Activated CD4-positive, alpha-beta T cell treated with anti-CD3 and anti-CD28 coated beads, Interleukin-2, Interleukin-4, amounts not matched to agents 100 ng/mL and 50 ng/mL, durations not matched to agents 16 hours and 8 hours (primary cell): ENCODE data around the gene TRRAP.
"Not testable (repeated sequence)": the region's sequence is repeated elsewhere in the genome, so short reads cannot be mapped to it uniquely, and the experiment has no call there.

Source experiments
- DNase-seq: peaks from one replicate; pipeline ENCODE4 v3.0.0-alpha.2; 2020; ENCODE audit warnings: low spot score

Gene TRRAP

GRCh38 chr7:98866765-98867164 is 11.6 kb upstream of the TRRAP start:
- DNase-seq = no peak

GRCh38 chr7:98868450-98868849 is 9.9 kb upstream of the TRRAP start:
- DNase-seq = no peak

- no peak for DNase-seq
Measured at GRCh38 chr7:98869027-98869596, 9.2 kb upstream of the TRRAP start.

GRCh38 chr7:98869597-98870120 is 8.7 kb upstream of the TRRAP start, which contains the start of gene TMEM130:
Gene TMEM130, minus strand, starts transcription at chr7:98870014. Its CDS starts 153 bp downstream, at chr7:98869861.
- no peak for DNase-seq

- peak; percentile 49 for DNase-seq
Measured at GRCh38 chr7:98870121-98870651, 8.1 kb upstream of the TRRAP start.

GRCh38 chr7:98870807-98871491 is 7.4 kb upstream of the TRRAP start:
- DNase-seq = no peak

GRCh38 chr7:98872328-98872924 is 5.9 kb upstream of the TRRAP start:
- DNase-seq = peak; percentile 28

GRCh38 chr7:98873610-98874009 is 4.7 kb upstream of the TRRAP start:
- not testable (repeated sequence) for DNase-seq

- DNase-seq = no peak
Measured at GRCh38 chr7:98874942-98875341, 3.4 kb upstream of the TRRAP start.

- DNase-seq = no peak
Measured at GRCh38 chr7:98875501-98875900, 2.8 kb upstream of the TRRAP start.

GRCh38 chr7:98877146-98877545 is 1.2 kb upstream of the TRRAP start:
- no peak for DNase-seq

- no peak for DNase-seq
Measured at GRCh38 chr7:98877692-98878364, 504 bp upstream of the TRRAP start.

- peak; percentile 79 for DNase-seq
Measured at GRCh38 chr7:98879198-98879978, 1.1 kb downstream of the TRRAP start.

- no peak for DNase-seq
Measured at GRCh38 chr7:98879979-98880315, 1.6 kb downstream of the TRRAP start.

- DNase-seq = no peak
Measured at GRCh38 chr7:98880485-98880884, 2.2 kb downstream of the TRRAP start.

GRCh38 chr7:98881561-98882315 is 3.4 kb downstream of the TRRAP start:
- DNase-seq = peak; percentile 30

GRCh38 chr7:98884416-98884815 is 6.1 kb downstream of the TRRAP start:
- DNase-seq = no peak

- DNase-seq = no peak
Measured at GRCh38 chr7:98887038-98887437, 8.7 kb downstream of the TRRAP start.

- no peak for DNase-seq
Measured at GRCh38 chr7:98892609-98893008, 14.3 kb downstream of the TRRAP start.

- no peak for DNase-seq
Measured at GRCh38 chr7:98899816-98900215, 21.5 kb downstream of the TRRAP start.

- DNase-seq = no peak
Measured at GRCh38 chr7:98900815-98901214, 22.5 kb downstream of the TRRAP start.
